ENCODE measurements around the gene SLC34A2.

SLC34A2 gene

GRCh38 chr4:25727711-25728493 lies 72.3 kb downstream of the SLC34A2 start:
- DNase-seq = no peak
